MCF 10A (cell line): ENCODE results near the gene INPP5D. TPM values are rescaled to one million over a fixed set of nuclear protein-coding genes. Genes with fewer than 3 reads are reported as not detected.

Experiments
- BruUV-seq: library from RNA; stranded (reverse); fragments of 400-500 nt; replicated peaks from 2 replicates; lab custom pipeline; 2021; lab: Mats Ljungman, UMichigan
- CTCF ChIA-PET: fragments of 300-600 bp; sonication (Branson Sonifier 250); formaldehyde crosslinking; extraction: SDS; loops from one replicate; lab custom pipeline; 2021; ENCODE audit warnings: antibody characterized with exemption, inconsistent platforms; lab: Yijun Ruan, JAX
- POLR2A ChIA-PET: fragments of 300-600, 350-650 bp; sonication (Branson Sonifier 250); formaldehyde crosslinking; extraction: SDS; loops from one replicate; lab custom pipeline; 2020; ENCODE audit warnings: antibody characterized with exemption, inconsistent platforms; lab: Yijun Ruan, JAX
- DNase-seq: peaks from one replicate; pipeline ENCODE4 v3.0.0-alpha.2; 2018; ENCODE audit not compliant: unreplicated experiment
- H3K27ac Mint-ChIP-seq: one replicate; pipeline ENCODE4 v1.8.0; 2022; ENCODE audit warnings: mild to moderate bottlenecking, low read depth, mixed read lengths; ENCODE audit not compliant: unreplicated experiment
- H3K27me3 Mint-ChIP-seq: one replicate; pipeline ENCODE4 v1.8.0; 2022; ENCODE audit warnings: mixed read lengths; ENCODE audit not compliant: insufficient read depth, unreplicated experiment
- H3K36me3 Mint-ChIP-seq: one replicate; pipeline ENCODE4 v1.8.0; 2022; ENCODE audit warnings: mild to moderate bottlenecking, moderate library complexity, mixed read lengths; ENCODE audit not compliant: insufficient read depth, unreplicated experiment
- H3K4me1 Mint-ChIP-seq: one replicate; pipeline ENCODE4 v1.8.0; 2022; ENCODE audit warnings: mixed read lengths; ENCODE audit not compliant: insufficient read depth, unreplicated experiment
- H3K4me3 Mint-ChIP-seq: one replicate; pipeline ENCODE4 v1.8.0; 2022; ENCODE audit warnings: mild to moderate bottlenecking, moderate library complexity, mixed read lengths; ENCODE audit not compliant: unreplicated experiment
- H3K9me3 Mint-ChIP-seq: one replicate; pipeline ENCODE4 v1.8.0; 2022; ENCODE audit warnings: mixed read lengths; ENCODE audit not compliant: unreplicated experiment
- intact Hi-C: fragments of 100-400 bp; cut with micrococcal nuclease; formaldehyde crosslinking; loops from 2 replicates; pipeline ENCODE4 v1.14.1; 2022
- total RNA-seq: library from RNA; stranded (reverse); gene quantifications from 2 replicates; pipeline ENCODE4 v1.2.3, GENCODE V29; 2022
- TF ChIP-seq, protein P1 (sequence below): fragments of 200-600 bp; IDR thresholded peaks from one replicate; pipeline ENCODE4 v1.8.0; 2022; ENCODE audit warnings: antibody characterized with exemption, mild to moderate bottlenecking; ENCODE audit not compliant: unreplicated experiment

Gene INPP5D
- total RNA-seq, 1 experiment from 2014 or later: 64.9 TPM

- Mint-ChIP-seq H3K36me3 (no peaks in the 10 kb centered on the region), H3K4me3 (no peak overlapping the region), H3K4me1 (no peaks in the 10 kb centered on the region), H3K9me3 (peaks cover 7% of the 10 kb centered on the region), H3K27ac (no peak overlapping the region), H3K27me3 (no peaks in the 10 kb centered on the region)
- ChIA-PET CTCF (interaction anchor here (0.6 kb wide), 1 partner anchor 126 kb away, joined by 3 read pairs; no protein-coding TSS in a partner anchor), POLR2A (no interaction called here)
- DNase-seq: no peak
- intact Hi-C loops: no loop called here
- TF ChIP-seq, protein P1, sequence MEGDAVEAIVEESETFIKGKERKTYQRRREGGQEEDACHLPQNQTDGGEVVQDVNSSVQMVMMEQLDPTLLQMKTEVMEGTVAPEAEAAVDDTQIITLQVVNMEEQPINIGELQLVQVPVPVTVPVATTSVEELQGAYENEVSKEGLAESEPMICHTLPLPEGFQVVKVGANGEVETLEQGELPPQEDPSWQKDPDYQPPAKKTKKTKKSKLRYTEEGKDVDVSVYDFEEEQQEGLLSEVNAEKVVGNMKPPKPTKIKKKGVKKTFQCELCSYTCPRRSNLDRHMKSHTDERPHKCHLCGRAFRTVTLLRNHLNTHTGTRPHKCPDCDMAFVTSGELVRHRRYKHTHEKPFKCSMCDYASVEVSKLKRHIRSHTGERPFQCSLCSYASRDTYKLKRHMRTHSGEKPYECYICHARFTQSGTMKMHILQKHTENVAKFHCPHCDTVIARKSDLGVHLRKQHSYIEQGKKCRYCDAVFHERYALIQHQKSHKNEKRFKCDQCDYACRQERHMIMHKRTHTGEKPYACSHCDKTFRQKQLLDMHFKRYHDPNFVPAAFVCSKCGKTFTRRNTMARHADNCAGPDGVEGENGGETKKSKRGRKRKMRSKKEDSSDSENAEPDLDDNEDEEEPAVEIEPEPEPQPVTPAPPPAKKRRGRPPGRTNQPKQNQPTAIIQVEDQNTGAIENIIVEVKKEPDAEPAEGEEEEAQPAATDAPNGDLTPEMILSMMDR: no peak
- BruUV-seq: no TSS peak
Observed at GRCh38 chr2:233075141-233075965, 15.2 kb downstream of the INPP5D start.

DNA sequence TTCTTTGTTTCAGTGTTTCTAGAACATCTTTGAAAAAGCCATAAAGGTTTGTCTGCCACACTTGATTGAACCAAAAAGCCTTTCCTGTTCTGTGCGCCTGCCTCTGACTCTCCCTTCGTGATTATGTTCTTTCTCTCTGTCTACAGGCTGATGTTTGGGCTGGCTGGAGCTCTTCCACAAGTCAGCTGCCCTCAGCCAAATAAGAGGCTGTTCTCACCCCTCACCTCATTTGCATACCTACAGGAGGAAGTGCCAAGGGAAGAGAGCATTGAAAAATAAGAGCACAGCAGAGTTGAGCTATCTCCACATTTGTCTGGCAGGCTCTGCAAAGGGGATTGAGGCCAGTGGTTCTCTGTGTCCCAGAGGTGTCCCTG is 15.8 kb downstream of the INPP5D start:
- no TSS peak for BruUV-seq
- H3K36me3 Mint-ChIP-seq: no peaks in the 10 kb centered on the region
- no peaks in the 10 kb centered on the region for H3K4me1 Mint-ChIP-seq
- ChIA-PET POLR2A (no interaction called here), CTCF (interaction anchor here (0.6 to 0.9 kb wide), 2 partner anchors 21 to 127 kb away, joined by 3 to 4 read pairs; no protein-coding TSS in a partner anchor)
- no peak overlapping the region for H3K27ac Mint-ChIP-seq
- TF ChIP-seq, protein P1: no peak
- DNase-seq: no peak
- intact Hi-C loops: no loop called here
- H3K4me3 Mint-ChIP-seq: no peak overlapping the region
- no peaks in the 10 kb centered on the region for H3K27me3 Mint-ChIP-seq
- H3K9me3 Mint-ChIP-seq: peaks cover 7% of the 10 kb centered on the region

- intact Hi-C loops: no loop called here
- H3K4me1 Mint-ChIP-seq: no peaks in the 10 kb centered on the region
- DNase-seq: no peak
- H3K9me3 Mint-ChIP-seq: peaks cover 3% of the 10 kb centered on the region
- ChIA-PET CTCF (interaction anchor here (0.9 kb wide), 1 partner anchor 22 kb away, joined by 4 read pairs; no protein-coding TSS in a partner anchor), POLR2A (no interaction called here)
- no peaks in the 10 kb centered on the region for H3K27me3 Mint-ChIP-seq
- H3K4me3 Mint-ChIP-seq: no peak overlapping the region
- peak overlapping the region; percentile 76 for H3K27ac Mint-ChIP-seq
- BruUV-seq: no TSS peak
- TF ChIP-seq, protein P1: no peak
- H3K36me3 Mint-ChIP-seq: no peaks in the 10 kb centered on the region
Observed at GRCh38 chr2:233076749-233077148, 16.6 kb downstream of the INPP5D start.

DNA sequence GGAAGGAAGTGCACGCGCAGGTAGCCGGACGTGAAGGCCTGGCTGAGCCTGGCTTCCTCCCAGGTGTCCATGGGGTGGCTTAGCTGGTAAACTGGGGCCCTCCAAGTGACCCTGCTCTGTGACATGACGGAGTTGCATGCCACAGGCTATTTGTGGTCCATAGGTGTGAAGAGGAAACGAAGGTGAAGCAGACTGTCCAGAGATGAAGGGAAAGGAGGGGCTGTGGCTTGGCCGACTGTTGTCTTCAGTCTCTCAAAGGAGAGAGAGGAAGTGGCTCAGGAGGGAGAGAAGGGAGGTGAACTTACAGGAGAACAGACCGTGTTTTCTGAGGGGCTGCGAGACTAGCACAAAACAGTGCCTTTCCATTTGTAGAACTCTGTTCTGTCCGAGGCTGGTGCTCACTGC is 19.3 kb downstream of the INPP5D start:
- no peak for DNase-seq
- CTCF ChIA-PET: interaction anchor here (0.6 to 2.2 kb wide), 2 partner anchors 26 to 277 kb away, joined by 3 to 10 read pairs; no protein-coding TSS in a partner anchor
- H3K27me3 Mint-ChIP-seq: no peaks in the 10 kb centered on the region
- H3K27ac Mint-ChIP-seq: no peak overlapping the region
- no peaks in the 10 kb centered on the region for H3K4me1 Mint-ChIP-seq
- BruUV-seq: no TSS peak
- no peaks in the 10 kb centered on the region for H3K9me3 Mint-ChIP-seq
- no peak overlapping the region for H3K4me3 Mint-ChIP-seq
- TF ChIP-seq, protein P1: no peak
- intact Hi-C loops: no loop called here
- no peaks in the 10 kb centered on the region for H3K36me3 Mint-ChIP-seq
- POLR2A ChIA-PET: interaction anchor here (0.7 kb wide), 1 partner anchor 179 kb away, joined by 4 read pairs; no protein-coding TSS in a partner anchor
